ENCODE measurements around the gene QKI. TPM values are rescaled to one million over a fixed set of nuclear protein-coding genes. Genes with fewer than 3 reads are reported as not detected.
A peak's percentile ranks its signal among the peaks of the same experiment; 100 is the strongest.

QKI gene
- total RNA-seq, 4 donors from 2014 or later = 8.4 to 107 (median 37.1) TPM

DNA sequence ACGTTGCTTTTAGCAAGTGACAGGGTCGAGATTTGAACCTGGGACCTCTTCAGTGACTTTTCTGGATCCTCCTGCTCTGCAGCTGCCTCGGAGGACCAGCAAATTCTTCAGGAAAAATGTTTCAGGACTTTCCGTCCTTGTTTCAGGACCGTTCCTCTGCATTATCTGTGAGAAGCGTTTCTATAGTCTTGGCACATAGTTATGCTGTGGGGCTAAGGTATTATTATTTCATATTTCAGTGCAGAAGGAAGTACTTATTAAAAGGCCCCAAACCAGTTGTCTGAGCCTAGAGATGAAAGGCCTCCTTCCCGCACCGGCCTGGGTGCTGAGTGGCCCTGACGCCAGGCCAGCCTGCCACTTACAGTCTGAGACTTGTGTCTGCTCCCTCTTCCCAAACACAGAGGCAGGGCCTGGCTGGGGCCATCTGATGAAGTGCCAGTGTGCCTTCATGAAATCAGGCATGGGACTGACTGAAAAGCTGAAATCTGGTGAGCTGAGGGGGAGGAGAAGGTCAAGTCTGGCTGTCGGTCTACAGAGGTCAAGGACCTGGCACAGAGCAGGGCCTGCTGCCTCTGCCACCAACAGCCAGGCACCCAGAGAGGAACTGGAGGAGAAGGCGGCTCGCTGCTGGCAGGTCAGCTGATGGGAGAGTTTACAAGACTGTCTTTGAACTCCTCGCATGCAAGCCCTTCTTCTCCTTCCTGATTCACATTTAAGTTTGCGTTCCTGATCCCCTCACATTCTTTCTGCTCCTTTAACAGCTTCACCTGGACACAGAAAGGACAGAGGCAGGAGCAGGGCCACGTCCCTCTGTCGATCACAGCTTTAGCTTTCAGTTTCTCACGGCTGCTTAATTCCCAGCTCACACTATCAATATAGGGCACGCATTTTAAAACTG, 8.9 kb upstream of the QKI start:
- TF ChIP-seq, protein P1, sequence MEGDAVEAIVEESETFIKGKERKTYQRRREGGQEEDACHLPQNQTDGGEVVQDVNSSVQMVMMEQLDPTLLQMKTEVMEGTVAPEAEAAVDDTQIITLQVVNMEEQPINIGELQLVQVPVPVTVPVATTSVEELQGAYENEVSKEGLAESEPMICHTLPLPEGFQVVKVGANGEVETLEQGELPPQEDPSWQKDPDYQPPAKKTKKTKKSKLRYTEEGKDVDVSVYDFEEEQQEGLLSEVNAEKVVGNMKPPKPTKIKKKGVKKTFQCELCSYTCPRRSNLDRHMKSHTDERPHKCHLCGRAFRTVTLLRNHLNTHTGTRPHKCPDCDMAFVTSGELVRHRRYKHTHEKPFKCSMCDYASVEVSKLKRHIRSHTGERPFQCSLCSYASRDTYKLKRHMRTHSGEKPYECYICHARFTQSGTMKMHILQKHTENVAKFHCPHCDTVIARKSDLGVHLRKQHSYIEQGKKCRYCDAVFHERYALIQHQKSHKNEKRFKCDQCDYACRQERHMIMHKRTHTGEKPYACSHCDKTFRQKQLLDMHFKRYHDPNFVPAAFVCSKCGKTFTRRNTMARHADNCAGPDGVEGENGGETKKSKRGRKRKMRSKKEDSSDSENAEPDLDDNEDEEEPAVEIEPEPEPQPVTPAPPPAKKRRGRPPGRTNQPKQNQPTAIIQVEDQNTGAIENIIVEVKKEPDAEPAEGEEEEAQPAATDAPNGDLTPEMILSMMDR (IDR thresholded peaks at IDR 0.05) = no peak
- no peak for TF ChIP-seq POLR2A (IDR thresholded peaks at IDR 0.05)
- H3K9me3 ChIP-seq = no peaks in the 10 kb centered on the region
- H3K4me1 ChIP-seq = peaks cover 0 to 15% (median 0%) of the 10 kb centered on the region in 4 donors
- peak in 2 of 3 donors; percentile 42 to 69 for DNase-seq
- H3K27me3 ChIP-seq = no peaks in the 10 kb centered on the region
- peak overlapping the region in 3 of 4 donors; percentile 4 to 29 (median 25) for H3K4me3 ChIP-seq
- no peaks in the 10 kb centered on the region for H3K36me3 ChIP-seq
- H3K27ac ChIP-seq = peak overlapping the region; percentile 29 to 80 (median 66)

DNA sequence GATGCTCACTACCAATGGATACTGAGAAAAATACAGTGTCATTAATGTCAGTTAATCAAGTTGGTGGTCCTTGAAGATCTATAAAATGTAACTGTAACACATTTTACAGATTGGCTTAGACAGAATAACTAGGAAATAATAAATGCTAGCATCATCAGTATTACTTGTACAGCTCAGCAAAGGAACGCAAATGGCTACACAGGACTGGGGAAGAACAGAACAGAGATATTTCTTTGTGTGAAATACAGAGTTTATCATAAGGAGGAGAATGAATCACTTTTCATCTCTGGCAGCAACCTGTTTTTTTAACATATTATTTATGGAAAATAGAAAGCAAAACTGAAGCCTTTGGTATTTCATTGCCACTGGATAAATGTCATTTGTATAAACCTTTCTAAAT, 8.2 kb upstream of the QKI start:
- Histone ChIP-seq H3K4me1 (peaks cover 0 to 15% (median 0%) of the 10 kb centered on the region in 4 donors), H3K4me3 (peak overlapping the region in 1 of 4 donors; percentile 25), H3K36me3 (no peaks in the 10 kb centered on the region), H3K27me3 (no peaks in the 10 kb centered on the region), H3K27ac (peak overlapping the region; percentile 29 to 80 (median 66)), H3K9me3 (no peaks in the 10 kb centered on the region)
- TF ChIP-seq POLR2A (IDR thresholded peaks at IDR 0.05) = no peak
- TF ChIP-seq, protein P1 (IDR thresholded peaks at IDR 0.05) = no peak
- DNase-seq = no peak

DNA sequence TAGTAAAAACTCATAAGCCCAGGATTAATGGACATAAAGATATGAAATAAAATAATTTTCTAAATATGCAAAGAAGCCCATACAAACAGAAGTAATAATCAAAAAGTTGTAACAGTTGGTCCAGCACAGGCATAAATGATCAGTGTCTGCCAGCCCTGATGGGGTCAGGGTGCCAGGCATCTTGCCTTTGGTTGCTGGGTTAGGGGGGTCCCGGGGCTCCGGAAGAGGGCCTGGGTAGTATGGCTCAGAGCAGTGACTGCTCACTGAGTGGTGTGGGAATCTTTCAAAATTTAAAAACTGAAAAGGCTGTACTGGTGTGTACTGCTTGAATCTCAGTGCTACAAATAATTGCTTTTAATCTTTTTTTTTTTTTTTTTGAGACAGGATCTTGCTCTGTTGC, 7.7 kb upstream of the QKI start:
- Histone ChIP-seq H3K9me3 (no peaks in the 10 kb centered on the region), H3K4me3 (no peak overlapping the region), H3K27ac (peak overlapping the region in 1 of 4 donors; percentile 80), H3K4me1 (peaks cover 0 to 15% (median 0%) of the 10 kb centered on the region in 4 donors), H3K36me3 (no peaks in the 10 kb centered on the region), H3K27me3 (no peaks in the 10 kb centered on the region)
- DNase-seq = no peak
- no peak for TF ChIP-seq POLR2A (IDR thresholded peaks at IDR 0.05)
- TF ChIP-seq, protein P1 (IDR thresholded peaks at IDR 0.05) = no peak

DNA sequence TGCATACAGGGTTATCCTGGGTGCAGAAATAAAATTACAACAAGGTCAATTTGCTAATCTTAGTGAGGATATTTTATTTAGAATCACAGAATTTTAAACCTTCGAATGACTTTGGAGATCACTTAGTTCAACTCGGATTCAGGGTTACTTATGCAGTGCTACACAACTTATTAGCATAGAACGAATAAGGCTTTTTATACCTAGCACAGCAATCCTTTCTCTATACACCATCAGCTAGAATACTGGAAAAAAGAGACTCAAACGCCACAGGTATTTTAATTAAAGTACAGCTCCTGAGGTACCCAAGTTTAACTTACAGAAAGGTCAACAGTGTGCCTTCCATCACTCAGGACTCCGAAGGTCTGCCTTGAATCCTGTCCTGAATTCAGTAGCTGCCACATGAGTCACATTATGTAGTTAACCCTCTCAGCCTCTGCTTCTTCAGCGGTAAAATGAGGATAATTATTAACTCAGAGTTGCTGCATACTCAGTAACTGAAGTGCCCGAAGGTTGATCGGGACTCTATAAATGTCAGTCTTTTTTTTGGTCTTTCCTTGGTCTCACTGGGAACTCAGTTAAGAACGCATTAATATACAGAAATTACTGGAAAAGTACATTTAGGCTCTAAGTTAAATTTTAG, 6.0 kb upstream of the QKI start:
- no peak overlapping the region for H3K4me3 ChIP-seq
- peaks cover 0 to 15% (median 2%) of the 10 kb centered on the region in 4 donors for H3K4me1 ChIP-seq
- no peaks in the 10 kb centered on the region for H3K27me3 ChIP-seq
- H3K36me3 ChIP-seq = no peaks in the 10 kb centered on the region
- no peaks in the 10 kb centered on the region for H3K9me3 ChIP-seq
- no peak overlapping the region for H3K27ac ChIP-seq
- TF ChIP-seq POLR2A (IDR thresholded peaks at IDR 0.05) = no peak
- TF ChIP-seq, protein P1 (IDR thresholded peaks at IDR 0.05) = no peak
- DNase-seq = no peak

DNA sequence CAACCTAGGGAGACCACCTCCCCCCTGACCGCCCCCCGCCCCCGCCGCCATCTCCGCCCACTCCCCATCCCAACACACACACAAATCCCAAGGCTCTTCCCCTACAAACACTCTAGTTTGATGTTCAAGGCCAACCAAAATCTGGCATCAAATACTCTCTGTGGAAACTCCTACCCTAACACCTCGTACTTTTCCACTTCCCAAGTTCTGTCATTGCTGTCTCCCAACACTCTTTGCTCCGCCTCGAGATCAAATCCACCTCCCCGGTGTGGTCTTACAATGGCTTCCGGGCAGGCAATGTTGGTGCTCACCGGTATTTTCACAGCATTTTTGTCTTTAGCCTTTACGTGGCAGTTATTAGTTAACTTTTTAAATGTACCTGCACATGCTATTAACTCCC, 4.8 kb upstream of the QKI start:
- Histone ChIP-seq H3K9me3 (no peaks in the 10 kb centered on the region), H3K36me3 (no peaks in the 10 kb centered on the region), H3K4me3 (no peak overlapping the region), H3K27me3 (no peaks in the 10 kb centered on the region), H3K4me1 (peaks cover 0 to 9% (median 2%) of the 10 kb centered on the region in 4 donors), H3K27ac (no peak overlapping the region)
- no peak for TF ChIP-seq POLR2A (IDR thresholded peaks at IDR 0.05)
- TF ChIP-seq, protein P1 (IDR thresholded peaks at IDR 0.05) = no peak
- no peak for DNase-seq
